ENCODE measurements around the gene HBA2.

Gene HBA2

DNA sequence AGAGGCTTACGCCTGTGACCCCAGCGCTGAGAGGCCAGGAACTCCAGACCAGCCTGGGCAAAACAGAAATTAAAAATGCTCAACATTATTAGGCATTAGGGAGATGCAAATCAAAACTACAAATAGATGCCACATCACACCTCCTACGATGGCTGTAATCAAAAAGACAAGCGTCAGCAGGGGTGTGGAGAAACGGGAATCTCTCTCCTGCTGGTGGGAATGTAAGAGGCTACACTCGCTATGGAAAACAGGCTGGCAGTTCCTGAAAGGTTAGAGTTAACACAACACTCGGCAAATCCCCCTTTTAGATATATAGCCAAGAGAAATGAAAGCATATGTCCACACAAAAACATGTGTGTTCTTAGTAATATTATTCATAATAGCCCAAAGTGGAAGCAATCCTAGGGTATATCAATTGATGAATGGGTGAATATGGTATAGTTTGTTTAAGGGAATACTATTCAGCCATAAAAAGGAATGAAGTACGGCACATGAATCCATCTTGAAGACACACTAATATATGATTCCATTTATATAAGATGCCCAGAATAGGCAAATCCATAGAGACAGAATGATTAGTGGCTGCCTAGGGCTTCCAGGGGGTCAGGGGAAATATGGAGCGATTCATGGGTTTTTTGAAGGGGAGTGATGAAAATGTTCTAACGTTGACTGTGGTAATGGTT is 32.4 kb upstream of the HBA2 start:
- DNase-seq (ENCODE audit: low read depth): no peak
- no peak overlapping the region for H3K4me3 ChIP-seq (ENCODE audit: low read depth, low read length)
- no peak for TF ChIP-seq CTCF (conservative IDR thresholded peaks at IDR 0.05; ENCODE audit: low read depth, low read length)

- H3K4me3 ChIP-seq (ENCODE audit: low read depth, low read length): no peak overlapping the region
- DNase-seq (ENCODE audit: low read depth): no peak
- no peak for TF ChIP-seq CTCF (conservative IDR thresholded peaks at IDR 0.05; ENCODE audit: low read depth, low read length)
These were observed 30.2 kb upstream of the HBA2 start for GRCh38 chr16:142405-142967.

DNA sequence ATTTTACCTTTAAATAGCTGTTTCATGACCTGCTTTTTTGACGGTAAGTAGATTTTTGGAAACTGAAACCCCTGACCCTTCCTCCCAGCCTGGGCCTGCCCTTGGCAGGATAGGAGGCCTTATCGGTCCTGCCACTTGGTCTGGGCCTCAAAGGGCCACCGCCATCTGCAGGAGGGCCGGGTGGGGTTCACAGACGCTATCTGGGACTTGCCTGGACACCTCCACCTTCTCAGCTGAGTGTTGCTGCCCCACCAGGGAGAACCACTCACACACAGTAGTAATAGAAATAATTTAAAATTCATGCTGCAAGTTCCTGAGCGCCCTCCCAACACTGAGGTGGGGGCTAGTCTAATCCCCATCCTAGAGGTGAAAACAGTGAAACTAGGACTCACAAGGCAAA is 29.6 kb upstream of the HBA2 start:
- no peak overlapping the region for H3K4me3 ChIP-seq (ENCODE audit: low read depth, low read length)
- no peak for TF ChIP-seq CTCF (conservative IDR thresholded peaks at IDR 0.05; ENCODE audit: low read depth, low read length)
- DNase-seq (ENCODE audit: low read depth): no peak

DNA sequence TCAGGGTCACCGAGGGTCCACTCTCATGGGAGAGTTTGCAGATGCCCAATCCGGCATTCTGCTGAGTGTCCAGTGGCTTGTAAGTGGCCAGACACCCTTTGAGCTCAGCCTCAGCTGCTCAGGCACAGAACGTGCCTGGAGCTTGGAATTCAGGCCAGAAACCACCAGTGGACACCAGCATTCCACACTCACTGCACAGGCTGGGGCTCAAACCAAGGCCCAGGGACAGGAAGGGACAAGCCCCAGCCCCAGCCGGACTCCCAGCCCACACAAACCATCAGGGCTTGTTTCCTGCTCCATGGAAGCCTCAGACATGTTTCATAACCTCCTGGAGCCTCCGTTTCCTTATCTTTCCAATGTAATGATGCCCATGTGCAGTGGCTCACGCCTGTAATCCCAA is 29.2 kb upstream of the HBA2 start:
- no peak for DNase-seq (ENCODE audit: low read depth)
- H3K4me3 ChIP-seq (ENCODE audit: low read depth, low read length): no peak overlapping the region
- TF ChIP-seq CTCF (conservative IDR thresholded peaks at IDR 0.05; ENCODE audit: low read depth, low read length): no peak

DNA sequence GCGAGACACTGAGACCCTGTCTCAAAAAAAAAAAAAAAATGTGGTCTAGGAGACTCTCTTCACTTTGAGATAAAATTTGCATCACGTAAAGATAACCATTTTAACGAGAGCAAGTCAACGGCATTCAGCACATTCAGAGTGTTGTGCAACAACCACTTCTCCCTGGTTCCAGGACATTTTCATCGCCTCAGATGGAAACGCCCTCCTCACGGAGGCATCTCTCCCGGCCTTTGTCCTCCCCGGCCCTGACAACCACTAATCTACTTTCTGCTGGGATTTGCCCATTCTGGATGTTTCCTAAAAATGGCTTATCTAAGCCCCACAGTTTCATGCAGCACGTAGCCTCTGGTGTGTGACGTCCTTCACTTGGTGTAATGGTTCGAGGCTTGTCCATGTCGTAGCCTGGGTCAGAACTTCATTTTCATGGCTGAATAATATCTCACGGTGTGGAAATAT is 27.9 kb upstream of the HBA2 start:
- TF ChIP-seq CTCF (conservative IDR thresholded peaks at IDR 0.05; ENCODE audit: low read depth, low read length): no peak
- H3K4me3 ChIP-seq (ENCODE audit: low read depth, low read length): no peak overlapping the region
- DNase-seq (ENCODE audit: low read depth): no peak

DNA sequence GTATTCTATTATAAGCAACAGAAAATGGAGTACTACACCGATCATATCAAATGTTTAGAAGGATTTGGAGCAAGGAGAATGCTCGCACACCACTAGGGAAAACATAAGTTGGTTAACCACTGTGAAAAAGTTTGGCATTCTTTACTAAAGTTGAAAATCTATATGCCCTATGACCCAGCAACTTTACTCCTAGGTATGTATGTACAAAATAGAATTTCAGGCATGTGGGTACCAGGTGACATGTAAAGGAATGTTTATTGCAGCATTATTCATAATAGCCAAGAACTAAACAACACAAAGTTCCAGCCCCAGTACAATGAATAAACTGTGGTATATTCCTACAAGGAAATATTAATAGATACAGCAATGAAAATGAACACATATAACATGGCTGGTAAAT is 26.0 kb upstream of the HBA2 start:
- no peak for TF ChIP-seq CTCF (conservative IDR thresholded peaks at IDR 0.05; ENCODE audit: low read depth, low read length)
- H3K4me3 ChIP-seq (ENCODE audit: low read depth, low read length): no peak overlapping the region
- no peak for DNase-seq (ENCODE audit: low read depth)

Data from choroid plexus epithelial cell (primary cell).